ENCODE measurements around the gene ADK. TPM values are rescaled to one million over a fixed set of nuclear protein-coding genes. Genes with fewer than 3 reads are reported as not detected.

Gene ADK
- total RNA-seq, 1 donor: 57.9 TPM

DNA sequence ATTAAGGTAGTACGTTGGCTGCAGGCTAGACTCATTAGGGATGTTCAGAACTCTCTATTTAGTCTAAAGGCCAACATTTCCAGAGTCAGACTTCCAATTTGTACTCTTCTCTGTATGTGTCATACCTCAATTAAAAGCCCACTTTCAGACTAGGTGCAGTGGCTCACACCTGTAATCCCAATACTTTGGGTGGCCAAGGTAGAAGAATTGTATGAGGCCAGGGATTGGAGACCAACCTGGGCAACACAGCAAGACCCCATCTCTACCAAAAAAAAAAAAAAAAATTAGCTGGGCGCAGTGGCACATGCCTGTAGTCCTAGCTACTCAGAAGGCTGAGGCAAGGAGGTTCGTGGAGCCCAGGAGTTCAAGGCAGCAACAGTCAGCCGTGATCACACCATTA, 484.6 kb downstream of the ADK start:
- DNase-seq (ENCODE audit: low read depth): no peak
- no peak overlapping the region for H3K4me3 ChIP-seq (ENCODE audit: low read depth, low read length)
- TF ChIP-seq, protein P1, sequence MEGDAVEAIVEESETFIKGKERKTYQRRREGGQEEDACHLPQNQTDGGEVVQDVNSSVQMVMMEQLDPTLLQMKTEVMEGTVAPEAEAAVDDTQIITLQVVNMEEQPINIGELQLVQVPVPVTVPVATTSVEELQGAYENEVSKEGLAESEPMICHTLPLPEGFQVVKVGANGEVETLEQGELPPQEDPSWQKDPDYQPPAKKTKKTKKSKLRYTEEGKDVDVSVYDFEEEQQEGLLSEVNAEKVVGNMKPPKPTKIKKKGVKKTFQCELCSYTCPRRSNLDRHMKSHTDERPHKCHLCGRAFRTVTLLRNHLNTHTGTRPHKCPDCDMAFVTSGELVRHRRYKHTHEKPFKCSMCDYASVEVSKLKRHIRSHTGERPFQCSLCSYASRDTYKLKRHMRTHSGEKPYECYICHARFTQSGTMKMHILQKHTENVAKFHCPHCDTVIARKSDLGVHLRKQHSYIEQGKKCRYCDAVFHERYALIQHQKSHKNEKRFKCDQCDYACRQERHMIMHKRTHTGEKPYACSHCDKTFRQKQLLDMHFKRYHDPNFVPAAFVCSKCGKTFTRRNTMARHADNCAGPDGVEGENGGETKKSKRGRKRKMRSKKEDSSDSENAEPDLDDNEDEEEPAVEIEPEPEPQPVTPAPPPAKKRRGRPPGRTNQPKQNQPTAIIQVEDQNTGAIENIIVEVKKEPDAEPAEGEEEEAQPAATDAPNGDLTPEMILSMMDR (IDR thresholded peaks at IDR 0.05; ENCODE audit: insufficient read depth, low read depth, low read length): no peak

DNA sequence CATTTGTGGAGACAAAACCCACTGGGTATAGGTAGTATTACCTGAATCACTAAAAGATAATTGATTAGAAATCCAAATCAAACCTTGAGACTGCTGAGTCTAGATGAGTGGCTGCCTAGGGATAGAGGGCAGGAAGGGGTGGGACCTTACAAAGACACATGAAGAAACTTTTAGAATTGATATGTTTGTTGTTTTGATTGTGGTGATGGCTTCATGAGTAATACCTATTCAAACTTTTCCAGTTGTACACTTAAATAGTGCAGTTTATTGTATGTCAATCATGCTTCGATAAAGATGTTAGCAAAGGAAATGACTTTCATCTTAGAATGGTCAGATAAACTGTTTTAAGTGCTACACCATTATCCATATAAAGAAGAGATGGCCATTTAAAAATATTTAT, 486.7 kb downstream of the ADK start:
- DNase-seq (ENCODE audit: low read depth): no peak
- TF ChIP-seq, protein P1 (IDR thresholded peaks at IDR 0.05; ENCODE audit: insufficient read depth, low read depth, low read length): no peak
- H3K4me3 ChIP-seq (ENCODE audit: low read depth, low read length): no peak overlapping the region

DNA sequence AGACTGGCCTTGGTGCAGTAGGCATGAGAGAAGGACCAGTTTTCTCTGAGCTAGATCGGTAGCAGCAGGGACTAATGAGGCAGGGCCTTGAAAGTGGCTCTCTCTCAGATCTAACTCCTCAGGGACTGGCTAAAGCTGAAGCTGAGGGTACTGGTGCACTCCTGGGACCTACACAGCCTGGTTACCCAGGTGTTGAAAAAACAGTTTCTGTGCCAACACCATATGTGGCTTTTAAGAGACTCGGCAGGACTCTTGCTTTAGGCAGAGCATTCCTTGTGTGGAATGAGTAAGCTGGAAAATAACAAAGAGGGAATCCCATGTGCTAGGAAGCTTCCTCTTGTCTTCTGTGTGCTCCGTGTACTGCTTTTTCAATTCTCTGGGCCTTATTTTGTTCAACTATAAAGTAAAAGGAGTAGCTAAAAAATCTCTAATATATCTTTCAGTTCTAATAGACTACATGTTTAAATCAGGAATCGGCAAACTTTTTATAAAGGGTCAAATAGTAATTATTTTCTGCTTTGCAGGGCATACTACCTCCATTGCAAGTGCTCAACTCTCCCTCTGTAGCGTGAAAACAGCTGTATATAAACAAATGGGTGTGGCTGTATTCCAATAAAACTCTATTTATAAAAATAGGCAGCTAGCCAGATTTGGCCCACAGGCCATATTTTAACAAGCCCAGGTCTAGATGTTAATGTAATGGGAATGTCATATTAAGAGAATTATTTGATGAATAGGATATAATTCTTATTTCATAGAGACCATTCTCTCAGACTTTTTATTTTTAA, 489.3 kb downstream of the ADK start:
- TF ChIP-seq, protein P1 (IDR thresholded peaks at IDR 0.05; ENCODE audit: insufficient read depth, low read depth, low read length): no peak
- DNase-seq (ENCODE audit: low read depth): peak; percentile 36

DNA sequence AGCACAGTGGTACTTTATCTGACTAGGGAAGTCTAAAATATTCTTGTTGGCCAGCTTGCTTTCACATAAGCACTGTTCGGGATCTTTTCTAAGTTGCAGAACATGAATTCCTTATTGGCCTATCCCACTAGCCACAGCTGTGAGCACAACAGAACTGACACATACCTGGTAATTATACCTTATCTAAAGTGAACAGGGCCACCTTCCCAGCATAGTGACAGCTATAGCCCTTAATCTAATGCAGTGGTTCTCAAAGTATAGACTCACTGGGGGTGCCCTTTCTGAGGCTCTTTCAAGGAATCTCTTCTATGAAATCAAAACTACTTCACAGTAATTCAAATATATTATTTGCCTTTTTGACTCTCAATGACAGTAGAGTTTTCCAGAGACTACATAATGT, 490.6 kb downstream of the ADK start:
- TF ChIP-seq, protein P1 (IDR thresholded peaks at IDR 0.05; ENCODE audit: insufficient read depth, low read depth, low read length): no peak
- DNase-seq (ENCODE audit: low read depth): no peak
- H3K4me3 ChIP-seq (ENCODE audit: low read depth, low read length): no peak overlapping the region

More for the DNA sequence above, 489.3 kb downstream of the ADK start:
- no peak overlapping the region for H3K4me3 ChIP-seq (ENCODE audit: low read depth, low read length)

DNA sequence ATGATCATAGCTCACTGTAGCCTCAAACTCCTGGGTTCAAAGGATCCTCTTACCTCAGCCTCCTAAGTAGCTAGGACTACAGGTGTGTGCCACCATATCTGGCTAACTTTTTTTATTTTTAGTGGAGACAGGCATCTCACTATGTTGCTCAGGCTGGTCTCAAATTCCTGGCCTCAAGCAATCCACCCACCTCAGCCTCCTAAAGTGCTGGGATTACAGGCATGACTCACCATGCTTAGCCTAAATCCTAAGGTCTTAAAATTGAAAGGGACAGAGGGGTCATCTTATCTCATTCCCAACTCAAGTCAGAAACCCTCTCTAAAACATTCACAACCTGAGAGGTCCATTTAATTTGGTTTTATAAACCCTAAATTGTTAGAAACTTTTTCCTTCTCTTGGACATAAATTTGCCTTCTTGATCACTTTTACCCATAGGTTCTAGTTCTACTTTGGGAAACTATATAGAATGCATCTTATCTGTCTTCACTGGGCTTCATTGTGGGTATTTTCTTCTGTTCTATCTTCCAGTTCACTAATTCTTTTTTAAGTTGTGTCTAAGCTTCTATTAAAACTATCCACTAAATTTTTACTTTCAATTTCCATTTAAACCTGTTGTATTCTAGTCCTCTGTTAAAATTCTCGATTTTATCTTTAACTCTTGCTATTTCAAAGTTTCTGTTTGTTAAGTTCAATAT, 492.0 kb downstream of the ADK start:
- H3K4me3 ChIP-seq (ENCODE audit: low read depth, low read length): no peak overlapping the region
- no peak for DNase-seq (ENCODE audit: low read depth)
- TF ChIP-seq, protein P1 (IDR thresholded peaks at IDR 0.05; ENCODE audit: insufficient read depth, low read depth, low read length): no peak

DNA sequence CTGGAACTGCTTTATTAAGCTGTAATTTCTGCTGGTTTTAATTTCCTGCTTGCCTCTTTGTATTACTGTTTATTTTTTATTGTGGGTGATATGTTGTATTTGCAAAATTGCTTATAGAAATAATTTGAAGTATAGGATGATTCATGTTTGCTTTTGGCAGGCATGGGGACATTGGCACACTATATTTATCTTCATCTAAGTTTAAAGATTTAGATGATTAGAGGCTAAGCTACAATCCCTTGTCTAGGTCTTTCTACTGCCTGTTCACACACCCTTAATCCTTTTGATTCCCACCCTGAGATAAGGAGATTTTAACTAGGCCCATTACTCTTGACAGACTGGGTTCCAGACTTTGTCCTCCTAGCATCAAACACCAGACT, 492.6 kb downstream of the ADK start:
- H3K4me3 ChIP-seq (ENCODE audit: low read depth, low read length): no peak overlapping the region
- TF ChIP-seq, protein P1 (IDR thresholded peaks at IDR 0.05; ENCODE audit: insufficient read depth, low read depth, low read length): no peak
- DNase-seq (ENCODE audit: low read depth): peak; percentile 1
